IPS-NIHi7 (cell line): ENCODE results near the gene ICA1.
"Not testable (repeated sequence)": the region's sequence is repeated elsewhere in the genome, so short reads cannot be mapped to it uniquely, and the experiment has no call there.

ENCODE experiments used
- DNase-seq: peaks from one replicate; pipeline ENCODE4 v3.0.0; 2012; ENCODE audit warnings: mixed read lengths; ENCODE audit errors: extremely low spot score

Gene ICA1

DNA sequence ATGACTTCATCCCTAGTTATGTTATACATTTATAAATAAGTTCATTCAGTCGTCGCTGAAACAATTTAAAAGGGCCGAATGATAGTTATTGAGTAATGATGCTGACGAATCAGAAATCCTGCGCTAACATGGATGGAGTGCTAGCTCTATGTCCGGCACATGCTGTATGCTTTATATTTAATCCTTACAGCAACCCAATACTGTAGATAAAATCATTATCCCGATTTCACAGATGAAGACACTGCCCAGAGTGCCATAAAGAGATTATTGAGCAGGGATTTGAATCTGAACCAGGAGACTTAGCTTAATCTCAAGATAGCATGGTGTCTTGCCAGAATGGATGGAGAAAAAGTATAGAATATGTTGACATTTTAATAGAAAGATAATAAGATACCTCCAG, 1.1 kb upstream of the ICA1 start:
- DNase-seq, result no peak

DNA sequence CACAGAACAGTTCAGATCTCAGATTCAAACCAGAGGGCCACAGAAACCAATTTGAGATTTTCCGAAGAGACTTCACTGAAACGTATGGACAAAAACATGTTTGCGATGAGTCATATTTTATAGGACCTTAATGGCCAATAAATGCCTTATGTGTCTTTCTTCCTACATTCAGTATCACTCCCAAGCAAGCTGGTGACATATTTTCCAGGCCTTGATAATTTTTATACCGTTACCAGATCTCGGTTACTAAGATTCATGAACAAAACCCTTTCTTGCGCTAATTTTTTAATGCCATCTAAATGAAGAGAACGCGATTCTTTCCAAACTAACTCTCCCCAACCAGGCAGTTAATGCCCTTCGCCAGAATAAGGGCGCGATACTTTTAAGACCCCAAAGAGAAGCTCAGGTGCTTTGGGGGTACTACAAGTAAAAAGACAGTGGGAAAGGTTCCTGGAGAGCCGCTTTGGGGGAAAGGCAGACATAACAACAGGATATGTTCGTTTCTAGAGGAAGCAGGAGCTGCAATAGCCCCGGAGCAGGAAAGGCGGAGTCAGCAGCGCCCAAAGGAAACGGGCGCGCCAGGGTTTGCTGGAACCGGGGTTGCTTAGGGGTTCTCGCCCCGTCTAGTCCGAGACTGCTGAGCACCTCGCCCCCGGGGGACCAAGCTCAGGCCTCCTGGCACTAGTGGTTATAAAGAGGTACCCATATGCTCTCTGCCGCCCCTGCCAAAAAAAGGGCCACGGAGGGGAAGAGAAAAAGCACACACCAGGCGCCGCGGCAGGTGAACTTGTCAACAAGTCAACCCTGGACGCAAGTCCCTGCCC, 884 bp downstream of the ICA1 start:
- no peak for DNase-seq

DNA sequence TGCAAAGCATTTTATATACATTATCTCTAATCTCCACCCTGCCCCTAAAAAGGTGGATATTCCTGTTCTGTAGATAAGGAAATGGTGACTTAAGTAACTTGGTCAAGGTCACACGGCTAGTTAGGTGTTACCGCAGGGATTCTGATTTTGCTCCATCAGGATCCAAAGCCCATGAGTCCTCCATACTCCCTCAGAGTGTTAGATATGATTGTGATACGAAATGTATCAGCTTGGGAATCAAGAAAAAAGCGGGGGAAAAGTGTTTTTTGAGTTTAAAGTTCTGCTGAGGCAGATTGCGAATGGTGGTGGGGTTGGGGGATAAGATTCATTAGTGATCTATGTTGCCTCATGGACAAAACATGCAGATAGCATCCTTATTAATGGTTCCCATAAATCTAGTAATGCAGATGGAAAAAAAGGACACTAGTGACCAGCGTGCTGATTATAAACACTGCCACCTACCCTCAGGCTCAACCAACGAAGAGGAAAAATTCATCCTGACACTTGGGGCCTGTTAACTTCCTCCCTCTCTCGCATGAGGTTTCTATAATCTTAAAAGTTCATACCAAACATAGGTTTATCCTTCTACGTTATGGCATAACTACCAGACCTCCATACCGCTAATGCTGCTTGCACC, 2.3 kb downstream of the ICA1 start:
- DNase-seq, result no peak

DNA sequence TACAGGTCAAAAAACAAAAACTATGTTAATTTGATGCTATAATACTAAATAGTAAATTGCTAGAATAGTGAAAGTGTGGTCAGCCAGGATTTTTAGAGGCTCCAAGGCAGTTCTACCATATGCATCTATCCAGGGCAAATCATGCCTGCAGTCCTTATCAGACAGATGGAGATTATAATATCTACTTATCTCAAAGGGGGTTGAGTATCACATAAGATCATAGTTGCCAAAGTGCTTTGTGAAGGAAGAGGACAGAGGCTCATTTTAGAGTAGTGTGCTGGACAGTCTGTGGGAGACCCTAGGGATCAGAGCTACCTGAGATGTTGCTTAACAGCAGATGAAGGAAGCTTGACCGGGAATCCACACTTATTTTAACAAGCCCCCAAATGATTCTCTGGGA, 3.2 kb downstream of the ICA1 start:
- DNase-seq, result no peak

DNA sequence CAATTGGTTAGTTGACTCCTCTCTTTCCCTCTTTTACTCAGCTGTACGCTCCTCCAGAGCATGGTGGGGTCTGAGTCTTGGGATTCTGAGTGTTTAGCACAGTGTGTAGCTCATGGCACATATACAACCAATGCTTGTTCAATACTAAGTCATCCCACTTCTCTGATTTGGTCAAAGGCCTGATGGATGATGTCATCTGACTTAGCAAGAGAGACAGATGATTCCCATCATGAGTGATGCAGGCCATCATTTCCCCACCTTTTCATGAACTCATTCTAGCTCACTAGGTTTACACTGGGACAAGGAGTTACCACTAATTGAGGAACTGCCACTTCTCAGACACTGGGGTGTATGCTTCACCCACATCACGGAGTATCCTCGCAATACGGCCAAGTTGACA, 3.8 kb downstream of the ICA1 start:
- DNase-seq, result no peak

DNA sequence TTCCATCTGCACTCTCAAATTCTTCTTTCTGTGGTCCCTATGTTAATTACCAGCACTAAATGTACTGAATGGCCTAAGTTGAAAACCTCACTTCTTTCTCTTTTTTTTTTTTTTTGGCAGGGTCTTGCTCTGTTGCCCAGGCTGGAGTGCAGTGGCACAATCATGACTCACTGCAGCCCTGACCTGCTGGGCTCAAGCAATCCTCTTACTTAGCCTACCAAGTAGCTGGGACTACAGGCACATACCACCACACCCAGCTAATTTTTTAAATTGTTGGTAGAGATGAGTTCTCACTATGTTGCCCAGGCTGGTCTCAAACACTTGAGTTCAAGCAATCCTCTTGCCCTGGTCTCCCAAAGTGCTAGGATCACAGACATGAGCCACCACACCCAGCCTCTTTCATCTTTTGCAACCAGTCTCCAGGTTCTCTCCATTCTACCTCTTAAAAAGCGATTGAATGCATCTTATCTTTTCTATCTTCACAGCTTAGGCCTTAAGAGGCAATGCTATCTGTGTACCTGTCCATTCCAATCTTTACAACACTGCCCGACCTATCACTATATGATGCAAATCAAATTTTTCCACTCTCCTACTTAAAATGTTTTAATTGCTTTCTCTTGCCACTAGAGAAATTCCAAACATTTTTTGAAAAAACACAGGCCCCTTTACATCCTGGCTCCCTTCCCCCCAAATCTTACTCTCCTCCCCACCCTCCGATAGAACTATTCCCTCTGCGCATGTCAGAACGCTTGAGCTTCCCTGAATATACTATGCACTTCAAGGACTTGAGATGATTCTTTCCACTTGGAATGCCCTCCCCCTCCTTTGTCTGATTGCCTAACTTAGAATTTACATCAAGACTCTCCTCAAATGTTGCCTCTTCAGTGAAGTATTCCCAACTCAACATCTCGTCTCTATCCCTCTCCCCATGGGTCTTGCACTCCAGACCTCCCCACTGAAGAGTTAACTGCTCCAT, 6.0 kb downstream of the ICA1 start:
- no peak for DNase-seq

DNA sequence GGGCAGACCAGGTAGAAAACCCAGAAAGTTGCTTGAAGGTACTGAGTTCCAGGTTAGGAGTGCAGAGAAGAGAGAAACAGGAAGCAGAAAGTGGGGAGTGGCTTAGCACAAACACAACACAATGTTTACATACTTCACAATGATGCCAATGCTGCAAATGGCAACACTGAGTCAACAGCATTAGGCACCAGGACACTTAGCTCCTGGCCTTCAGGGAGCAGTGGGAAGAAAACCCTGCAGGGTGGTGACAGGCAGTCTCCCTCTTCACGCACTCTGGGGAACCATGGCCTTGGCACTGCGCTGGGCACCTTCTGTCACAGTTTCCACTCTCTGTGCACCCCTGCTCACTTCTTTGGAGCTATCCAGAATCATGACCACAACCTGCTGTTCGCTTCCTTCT, 7.3 kb downstream of the ICA1 start:
- DNase-seq, result no peak

DNA sequence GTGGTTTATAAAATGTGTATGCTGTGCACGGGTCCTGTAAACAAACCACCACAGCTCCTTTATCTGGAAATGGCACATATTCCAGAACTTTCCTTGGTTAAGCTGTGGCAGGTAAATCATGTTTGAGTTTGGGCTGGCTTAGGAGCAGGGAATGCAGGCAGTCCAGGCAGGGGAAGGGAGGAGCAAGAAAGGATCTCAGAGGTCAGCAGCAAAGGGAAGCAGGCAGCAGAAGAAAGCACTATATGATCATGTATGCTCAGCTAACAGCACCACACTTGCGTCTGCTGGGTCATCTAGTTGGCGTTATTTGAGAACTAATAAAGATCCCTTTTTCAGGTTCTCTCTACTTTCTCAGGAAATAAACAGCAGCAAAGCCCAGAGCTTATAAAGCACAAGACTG, 7.8 kb downstream of the ICA1 start:
- no peak for DNase-seq

DNA sequence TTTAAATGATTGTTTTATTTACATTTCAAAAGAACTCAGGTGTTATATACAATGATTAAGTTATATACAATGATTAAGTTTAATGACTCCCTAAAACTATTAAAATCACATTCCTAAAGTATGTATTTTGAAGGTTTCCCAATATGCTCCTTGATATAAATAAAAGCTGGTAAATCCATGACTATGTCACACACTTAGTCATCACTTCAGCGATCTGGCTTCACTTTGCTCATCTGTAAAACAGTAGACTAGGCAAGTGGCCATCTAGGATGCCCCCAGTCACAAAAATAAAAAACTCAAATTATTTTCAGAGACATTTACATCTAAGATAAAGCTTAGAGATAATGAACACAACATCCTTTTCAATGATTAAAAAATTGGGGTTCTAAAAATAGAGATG, 10.8 kb downstream of the ICA1 start:
- DNase-seq, result no peak

DNA sequence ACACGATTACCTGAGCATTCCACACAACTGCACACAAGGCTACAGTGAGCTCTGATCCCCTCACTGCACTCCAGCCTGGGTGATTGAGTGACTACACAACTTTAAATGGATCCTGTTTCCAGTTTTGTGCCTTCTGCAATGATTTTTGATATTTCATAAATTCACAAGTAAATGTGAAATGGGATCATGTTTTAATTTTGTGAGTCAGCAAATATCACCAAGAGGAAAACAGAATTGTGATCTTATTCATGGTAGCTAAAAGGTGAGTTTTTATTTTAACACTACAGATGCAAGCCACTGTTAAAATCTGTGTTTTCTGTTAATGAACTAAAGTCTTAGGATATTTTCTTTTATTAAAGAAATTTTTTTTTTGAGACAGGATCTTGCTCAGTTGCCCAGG, 11.4 kb downstream of the ICA1 start:
- no peak for DNase-seq

DNA sequence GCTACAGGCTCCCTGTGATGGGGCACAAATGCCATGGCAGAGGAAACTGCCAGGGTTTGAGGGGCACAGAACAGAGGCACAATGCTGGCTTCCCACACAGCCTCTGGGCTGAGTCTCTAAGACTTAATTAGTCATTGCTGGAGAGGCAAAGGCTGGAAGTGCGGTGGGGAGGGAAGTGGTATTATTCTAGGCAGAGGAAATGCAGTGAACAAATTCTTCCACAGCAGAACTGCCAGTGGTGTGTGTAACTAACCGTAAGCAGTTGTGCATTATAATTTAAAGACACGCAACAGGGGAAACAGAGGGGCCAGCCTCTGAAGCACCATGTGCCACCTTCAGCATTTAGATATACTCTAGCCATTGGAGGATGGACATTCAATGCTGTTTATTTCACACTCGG, 12.8 kb downstream of the ICA1 start:
- no peak for DNase-seq

DNA sequence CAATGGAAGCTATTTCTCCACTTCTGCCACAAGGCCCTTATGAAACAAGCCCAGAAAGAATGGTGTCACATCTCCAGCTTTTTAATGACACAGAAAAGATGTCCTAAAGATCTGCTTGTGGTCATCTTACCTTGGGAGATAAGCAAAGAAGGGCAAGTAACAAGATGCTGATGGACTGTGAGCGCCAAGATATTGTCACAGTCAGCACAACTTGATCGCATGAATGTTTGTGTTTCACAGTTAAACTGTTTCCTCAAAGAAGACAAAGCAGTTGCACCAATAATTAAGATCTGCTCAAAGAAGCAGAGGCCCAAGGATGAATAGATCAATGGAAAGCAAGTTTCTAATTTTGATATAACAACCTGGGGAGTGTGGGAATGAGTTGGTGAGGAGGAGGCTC, 15.9 kb downstream of the ICA1 start:
- no peak for DNase-seq

DNA sequence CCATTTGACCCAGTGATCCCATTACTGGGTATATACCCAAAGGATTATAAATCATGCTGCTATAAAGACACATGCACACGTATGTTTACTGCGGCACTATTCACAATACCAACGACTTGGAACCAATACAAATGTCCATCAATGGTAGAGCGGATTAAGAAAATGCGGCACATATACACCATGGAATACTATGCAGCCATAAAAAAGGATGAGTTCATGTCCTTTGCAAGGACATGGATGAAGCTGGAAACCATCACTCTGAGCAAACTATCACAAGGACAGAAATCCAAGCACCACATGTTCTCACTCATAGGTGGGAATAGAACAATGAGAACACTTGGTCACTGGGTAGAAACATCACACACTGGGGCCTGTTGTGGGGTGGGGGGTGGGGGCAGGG, 16.9 kb downstream of the ICA1 start:
- not testable (repeated sequence) for DNase-seq

DNA sequence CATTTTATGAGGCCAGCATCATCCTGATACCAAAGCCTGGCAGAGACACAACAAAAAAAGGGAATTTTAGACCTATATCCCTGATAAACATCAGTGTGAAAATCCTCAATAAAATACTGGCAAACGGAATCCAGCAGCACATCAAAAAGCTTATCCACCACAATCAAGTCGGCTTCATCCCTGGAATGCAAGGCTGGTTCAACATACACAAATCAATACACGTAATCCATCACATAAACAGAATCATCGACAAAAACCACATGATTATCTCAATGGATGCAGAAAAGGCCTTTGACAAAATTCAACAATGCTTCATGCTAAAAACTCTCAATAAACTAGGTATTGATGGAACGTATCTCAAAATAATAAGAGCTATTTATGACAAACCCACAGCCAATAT, 18.9 kb downstream of the ICA1 start:
- DNase-seq, result not testable (repeated sequence)

DNA sequence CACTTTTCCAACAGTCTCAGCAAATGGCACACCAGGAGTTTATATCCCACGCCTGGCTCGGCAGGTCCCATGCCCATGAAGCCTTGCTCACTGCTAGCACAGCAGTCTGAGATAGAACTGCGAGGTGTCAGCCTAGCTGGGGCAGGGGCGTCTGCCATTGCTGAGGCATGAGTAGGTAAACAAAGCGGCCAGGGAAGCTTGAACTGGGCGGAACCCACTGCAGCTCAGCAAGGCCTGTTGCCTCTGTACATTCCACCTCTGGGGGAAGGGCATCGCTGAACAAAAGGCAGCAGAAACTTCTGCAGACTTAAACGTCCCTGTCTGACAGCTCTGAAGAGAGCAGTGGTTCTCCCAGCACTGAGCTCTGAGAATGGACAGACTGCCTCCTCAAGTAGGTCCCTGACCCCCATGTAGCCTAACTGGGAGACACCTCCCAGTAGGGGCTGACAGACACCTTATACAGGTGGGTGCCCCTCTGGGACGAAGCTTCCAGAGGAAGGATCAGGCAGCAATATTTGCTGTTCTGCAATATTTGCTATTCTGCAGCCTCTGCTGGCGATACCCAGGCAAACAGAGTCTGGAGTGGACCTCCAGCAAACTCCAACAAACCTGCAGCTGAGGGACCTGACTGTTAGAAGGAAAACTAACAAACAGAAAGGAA, 22.1 kb downstream of the ICA1 start:
- DNase-seq, result not testable (repeated sequence)

DNA sequence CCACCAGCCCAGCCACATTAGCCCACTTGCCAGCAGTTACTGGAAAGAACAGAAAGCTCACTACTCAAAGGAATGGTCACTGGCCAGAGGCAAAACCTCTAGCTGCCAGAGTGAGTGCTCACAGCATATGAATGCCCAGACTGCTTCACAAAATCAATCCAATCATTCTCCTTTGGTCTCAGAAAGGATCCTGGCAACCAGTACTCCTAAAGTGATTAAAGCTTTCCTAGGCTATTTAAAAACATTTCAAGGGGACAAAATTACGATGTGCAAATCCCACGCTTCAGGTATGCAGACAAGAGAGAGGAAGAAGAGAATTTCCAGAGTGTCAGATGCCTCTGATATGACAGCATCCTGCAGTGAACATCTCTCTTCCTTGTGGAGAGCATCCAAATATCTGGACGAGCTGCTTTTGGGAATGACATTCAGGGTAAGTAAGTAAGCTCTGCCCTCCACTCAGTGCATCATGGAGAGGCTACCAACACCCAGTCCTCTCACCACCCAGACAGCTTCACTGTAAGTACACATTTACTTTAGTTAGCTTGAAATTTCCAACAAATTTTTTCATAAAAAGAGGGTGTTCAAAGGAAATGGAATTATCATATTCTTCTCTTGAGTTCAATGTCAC, 25.1 kb downstream of the ICA1 start:
- DNase-seq, result no peak

DNA sequence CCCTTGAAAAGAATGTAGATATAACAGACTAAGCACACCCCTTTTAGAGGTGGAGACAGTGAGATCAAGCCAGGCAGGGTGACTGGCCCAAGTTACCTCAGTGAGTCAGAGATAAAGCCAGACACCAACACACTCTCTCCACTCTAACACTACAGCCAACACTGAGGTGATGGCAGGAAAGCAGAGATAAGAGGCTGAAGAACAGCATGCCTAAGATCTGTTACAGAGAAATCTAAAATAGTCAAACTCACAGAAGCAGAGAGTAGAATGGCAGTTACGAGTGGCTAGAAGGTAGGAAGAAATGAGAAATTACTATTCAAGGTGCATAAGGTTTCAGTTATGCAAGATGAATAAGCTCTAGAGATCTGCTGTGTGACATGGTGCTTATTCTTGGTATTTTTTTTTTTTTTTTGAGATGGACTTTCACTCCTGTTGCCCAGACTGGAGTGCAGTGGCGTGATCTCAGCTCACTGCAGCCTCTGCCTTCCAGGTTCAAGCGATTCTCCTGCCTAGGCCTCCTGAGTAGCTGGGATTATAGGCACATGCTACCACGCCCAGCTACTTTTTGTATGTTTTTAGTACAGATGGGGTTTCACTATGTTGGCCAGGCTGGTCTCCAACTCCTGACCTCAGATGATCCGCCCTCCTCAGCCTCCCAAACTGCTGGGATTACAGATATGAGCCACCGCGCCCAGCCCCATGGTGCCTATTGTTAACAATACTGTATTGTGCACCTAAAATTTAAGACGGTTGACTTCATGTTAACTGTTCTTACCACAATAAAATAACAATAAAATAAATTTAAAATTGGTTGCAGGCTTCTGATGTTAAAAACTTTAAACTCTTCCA, 28.7 kb downstream of the ICA1 start:
- no peak for DNase-seq

DNA sequence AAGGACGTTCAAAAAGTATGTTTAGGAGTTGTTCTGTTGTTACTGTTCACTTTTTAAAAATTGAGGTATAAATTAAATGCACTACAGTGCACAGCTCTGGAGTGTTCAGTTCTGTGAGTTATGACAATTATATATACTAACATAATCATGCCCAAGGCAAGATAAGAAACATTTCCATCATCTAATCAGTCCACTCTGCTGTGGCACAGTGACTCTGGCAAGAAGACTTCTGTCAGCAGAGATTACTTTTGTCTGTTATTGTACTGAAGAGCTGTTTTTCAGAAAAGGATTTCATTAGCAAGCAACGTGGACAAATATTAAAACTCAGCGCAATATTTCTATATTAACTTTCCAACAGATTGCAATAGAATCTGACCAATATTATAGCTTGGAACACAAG, 32.0 kb downstream of the ICA1 start:
- DNase-seq, result no peak

DNA sequence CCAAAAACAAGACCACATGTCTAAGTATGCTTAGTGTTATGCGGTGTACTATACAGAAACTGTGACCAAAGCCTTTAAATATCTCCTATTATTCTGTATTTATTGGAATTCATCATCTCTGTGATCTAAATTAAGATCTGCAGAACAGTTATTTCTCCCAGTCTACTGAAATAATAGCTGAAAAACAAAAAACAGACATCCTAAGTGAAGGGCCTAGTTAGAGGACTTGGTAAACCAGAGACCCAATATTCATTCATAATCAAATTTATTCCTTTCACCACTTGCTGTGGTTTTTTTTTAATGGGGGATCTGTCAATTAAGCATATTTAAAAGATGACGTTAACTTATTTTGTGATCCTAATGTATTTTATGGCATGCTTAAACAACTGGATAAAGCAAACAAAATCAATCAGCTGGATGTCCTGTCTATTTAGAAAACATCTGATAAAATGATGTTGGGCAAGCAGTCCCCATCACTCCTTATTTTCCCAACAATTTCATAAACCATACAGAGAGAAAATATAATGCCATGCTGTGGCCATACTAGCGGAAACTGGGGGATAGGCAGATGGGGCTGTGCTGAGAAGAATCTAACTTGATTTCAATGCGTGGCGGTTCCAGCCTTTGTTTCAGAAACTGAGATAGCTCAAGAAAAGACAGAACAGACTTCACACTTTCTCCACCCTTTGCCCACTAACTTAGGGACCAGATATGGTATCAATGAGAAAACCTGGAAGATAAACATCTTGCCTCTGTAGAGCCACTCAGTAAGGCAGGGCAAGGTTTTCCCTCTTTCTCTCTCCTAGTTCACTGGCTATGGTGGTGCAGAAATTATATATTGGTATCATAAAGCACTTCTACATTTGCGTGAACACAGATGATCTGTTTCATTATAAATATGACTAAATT, 32.9 kb downstream of the ICA1 start:
- no peak for DNase-seq
